Choroid plexus epithelial cell (primary cell): Measurements from ENCODE around the gene PLCL2.

ENCODE experiments used
- DNase-seq: peaks from one replicate; pipeline ENCODE4 v3.0.0-alpha.2; 2010; ENCODE audit warnings: low read depth
- H3K4me3 ChIP-seq: 2 replicates; pipeline ENCODE4 v1.5.1; 2011; ENCODE audit warnings: low read depth, mild to moderate bottlenecking, control low read depth, low read length, moderate library complexity
- TF ChIP-seq, protein P1 (sequence below): conservative IDR thresholded peaks from 2 replicates; pipeline ENCODE4 v1.5.1; 2011; ENCODE audit warnings: low read depth, mild to moderate bottlenecking, control low read depth, inconsistent platforms, low read length, moderate library complexity

The PLCL2 gene

DNA sequence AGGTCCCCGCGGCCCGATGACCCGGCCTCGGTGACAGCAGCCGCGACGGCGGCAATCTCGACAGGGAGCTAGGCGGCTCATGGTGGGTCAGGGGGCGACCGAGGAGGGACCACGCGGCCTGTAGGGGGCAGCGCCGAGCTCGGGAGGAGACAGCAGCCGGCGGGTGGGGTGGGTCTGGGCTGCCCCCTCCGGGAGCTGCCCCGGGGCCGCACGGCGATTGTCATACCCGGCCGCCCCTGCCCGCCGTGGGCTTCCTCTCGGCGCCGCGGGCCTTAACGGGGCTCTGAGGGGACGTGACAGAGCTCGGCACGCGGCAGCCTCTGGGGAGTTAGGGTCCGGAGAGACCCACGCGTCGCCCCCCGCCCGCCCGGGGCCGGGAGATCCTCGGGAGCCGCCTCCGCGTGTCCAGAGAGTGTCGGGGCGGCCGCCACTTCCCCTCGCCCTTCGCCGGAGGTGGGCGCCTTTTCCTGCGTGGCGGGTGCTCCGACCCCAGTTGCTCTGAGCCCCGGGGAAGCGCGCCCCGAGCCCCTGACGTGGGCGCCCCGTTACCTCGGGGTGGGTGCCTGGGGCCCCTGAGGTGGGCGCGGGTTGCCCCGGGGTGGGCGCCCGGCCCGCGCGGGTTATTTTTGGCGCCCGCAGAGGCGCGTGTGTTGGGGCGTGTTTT is 539 bp upstream of the PLCL2 start:
- TF ChIP-seq, protein P1, sequence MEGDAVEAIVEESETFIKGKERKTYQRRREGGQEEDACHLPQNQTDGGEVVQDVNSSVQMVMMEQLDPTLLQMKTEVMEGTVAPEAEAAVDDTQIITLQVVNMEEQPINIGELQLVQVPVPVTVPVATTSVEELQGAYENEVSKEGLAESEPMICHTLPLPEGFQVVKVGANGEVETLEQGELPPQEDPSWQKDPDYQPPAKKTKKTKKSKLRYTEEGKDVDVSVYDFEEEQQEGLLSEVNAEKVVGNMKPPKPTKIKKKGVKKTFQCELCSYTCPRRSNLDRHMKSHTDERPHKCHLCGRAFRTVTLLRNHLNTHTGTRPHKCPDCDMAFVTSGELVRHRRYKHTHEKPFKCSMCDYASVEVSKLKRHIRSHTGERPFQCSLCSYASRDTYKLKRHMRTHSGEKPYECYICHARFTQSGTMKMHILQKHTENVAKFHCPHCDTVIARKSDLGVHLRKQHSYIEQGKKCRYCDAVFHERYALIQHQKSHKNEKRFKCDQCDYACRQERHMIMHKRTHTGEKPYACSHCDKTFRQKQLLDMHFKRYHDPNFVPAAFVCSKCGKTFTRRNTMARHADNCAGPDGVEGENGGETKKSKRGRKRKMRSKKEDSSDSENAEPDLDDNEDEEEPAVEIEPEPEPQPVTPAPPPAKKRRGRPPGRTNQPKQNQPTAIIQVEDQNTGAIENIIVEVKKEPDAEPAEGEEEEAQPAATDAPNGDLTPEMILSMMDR, result peak; percentile 64
- peak; percentile 58 for DNase-seq
- H3K4me3 ChIP-seq, result peak overlapping the region; percentile 70

DNA sequence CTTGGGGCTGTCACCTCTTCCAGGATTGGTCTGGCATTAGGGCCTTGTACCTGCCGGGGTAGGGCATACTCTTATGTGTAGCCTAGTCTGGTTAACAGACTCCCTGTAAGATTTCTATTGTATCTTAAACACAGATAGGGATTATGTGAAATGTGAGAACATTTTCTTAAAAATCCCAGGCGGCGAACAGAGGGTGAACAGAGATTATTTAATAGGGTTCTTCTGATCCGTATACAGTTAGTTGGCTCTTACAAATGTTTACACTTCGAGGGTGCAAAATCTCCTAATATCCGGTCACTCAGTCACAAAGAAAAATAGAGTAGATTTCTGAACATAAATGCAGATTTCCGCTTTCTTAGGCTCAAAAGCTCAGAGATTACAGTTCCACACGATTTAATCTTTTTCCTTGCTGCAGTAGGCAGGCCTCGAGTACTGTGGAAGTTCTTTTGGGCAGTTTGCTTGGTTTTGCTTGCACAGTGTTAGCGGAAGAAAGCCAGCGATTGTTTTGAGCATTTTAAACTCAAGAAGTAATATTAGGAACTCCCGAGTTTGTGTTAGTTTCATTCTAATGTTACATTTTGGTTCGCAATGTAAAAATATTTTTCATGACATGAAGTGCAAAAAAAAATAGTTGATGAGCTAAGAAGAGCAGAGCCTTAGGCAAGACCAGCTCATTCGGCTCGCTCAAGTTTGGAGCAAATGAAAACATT is 993 bp downstream of the PLCL2 start:
- TF ChIP-seq, protein P1, result no peak
- peak overlapping the region; percentile 70 for H3K4me3 ChIP-seq
- DNase-seq, result peak; percentile 40

DNA sequence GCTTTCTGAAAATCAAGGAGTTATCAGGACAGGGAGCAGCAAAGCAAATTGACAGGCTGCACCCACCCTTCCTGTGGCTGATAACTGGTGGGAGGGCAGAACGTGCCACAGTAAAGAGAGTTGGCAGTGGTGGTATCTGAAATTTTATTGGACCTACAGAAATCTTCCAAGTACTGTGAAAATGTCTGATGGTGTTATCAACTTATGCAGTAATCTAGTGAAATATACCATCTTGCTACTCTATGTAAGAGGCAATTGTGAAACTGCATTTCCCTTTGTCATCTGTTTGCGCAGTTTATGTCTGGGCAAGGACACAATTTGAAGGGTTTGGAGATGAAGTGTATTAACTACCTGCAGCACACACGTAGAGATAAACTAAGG is 1.5 kb downstream of the PLCL2 start:
- H3K4me3 ChIP-seq, result peak overlapping the region; percentile 70
- peak; percentile 25 for DNase-seq
- TF ChIP-seq, protein P1, result no peak

DNA sequence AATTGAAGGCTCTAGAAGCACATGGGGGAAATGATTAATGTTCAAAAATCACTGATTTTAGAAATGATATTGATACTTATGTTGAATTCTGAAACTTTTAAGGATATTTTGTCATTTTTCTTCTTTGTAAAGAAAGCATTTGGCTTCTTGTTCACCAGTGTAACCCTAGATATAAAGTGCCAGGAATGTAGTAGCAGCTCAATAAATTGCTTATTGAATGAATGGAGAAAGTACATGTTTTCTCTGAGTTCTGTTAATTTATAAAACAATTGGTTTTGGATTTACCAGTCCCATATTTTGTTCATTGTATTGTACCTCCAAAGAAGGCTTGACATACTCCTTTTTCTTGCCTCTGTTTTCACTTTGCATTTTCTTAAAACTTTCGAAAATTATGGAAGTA is 2.4 kb downstream of the PLCL2 start:
- no peak overlapping the region for H3K4me3 ChIP-seq

DNA sequence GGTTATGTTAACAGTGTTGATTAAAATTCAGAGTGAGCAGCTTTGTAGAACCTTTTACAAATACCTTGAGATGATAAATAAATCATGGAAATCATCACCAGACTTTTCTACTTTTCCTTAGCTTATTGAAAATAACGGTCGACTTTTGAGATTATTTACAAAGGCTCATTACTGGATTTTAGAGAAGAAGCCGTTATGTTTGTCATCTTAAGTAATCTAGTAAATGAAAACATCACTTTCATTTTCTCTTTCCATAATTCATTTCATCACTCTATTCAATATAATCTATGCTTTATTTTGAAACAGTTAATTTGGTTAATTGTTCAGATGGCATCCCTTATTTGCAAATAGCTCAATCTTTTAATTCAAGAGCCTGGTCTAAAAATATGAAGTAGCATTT is 3.6 kb downstream of the PLCL2 start:
- no peak overlapping the region for H3K4me3 ChIP-seq
- DNase-seq, result no peak
- TF ChIP-seq, protein P1, result no peak

More for the DNA sequence above, 2.4 kb downstream of the PLCL2 start:
- TF ChIP-seq, protein P1, result no peak
- DNase-seq, result no peak

DNA sequence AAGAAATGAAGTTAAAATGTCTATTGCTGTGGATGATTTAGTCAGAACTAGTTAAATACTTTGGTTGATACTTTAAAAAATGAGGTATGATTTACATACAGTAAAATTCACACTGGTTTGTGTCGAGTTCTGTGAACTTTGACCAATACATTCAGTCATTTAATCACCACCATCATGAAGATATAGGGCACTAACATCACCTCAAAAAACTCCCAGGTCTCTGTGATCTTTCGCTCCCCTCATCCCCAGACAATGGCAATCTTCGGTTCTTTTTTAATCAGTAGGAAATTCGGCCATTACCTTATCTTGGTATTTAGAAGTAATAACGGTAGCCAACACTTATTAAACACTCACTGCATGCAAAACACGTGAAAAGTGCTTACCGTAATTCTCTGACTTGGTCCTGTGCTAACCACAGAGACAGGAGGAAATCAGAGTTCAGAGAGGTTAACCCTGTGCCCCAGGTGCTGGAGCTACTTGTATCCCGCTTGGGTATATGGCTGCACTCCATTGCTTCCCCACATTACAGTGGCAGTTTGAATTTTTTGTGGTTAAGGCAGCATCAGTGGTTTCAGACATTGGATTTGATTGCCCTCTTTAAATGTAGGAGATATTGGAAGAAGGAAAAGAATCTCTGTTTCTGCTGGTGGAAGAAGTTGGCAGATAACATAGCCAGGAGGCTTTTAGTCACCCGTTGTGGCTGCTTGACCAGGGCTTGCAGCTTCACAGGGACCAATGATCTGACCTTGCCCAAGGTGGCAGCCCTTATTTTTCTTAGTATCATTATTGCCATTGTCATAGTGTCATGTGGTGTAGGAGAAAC is 4.2 kb downstream of the PLCL2 start:
- no peak for DNase-seq
- no peak overlapping the region for H3K4me3 ChIP-seq
- TF ChIP-seq, protein P1, result no peak
